DND-41 (cell line): ENCODE results near the gene TINAGL1.

Experiments
- ATAC-seq: fragments of 200-7000 bp; cut with Tn5 transposase; 3 replicates; pipeline ENCODE4 v1.9.1; 2021; ENCODE audit warnings: low read depth; ENCODE audit not compliant: insufficient read depth
- DNase-seq: peaks from one replicate; pipeline ENCODE4 v3.0.0-alpha.2; 2020
- H2AFZ ChIP-seq: 2 replicates; pipeline ENCODE4 v1.6.0; 2012; ENCODE audit warnings: low read depth, low read length
- H3K27ac ChIP-seq: 2 replicates; pipeline ENCODE4 v1.5.1; 2012; ENCODE audit warnings: low read length, inconsistent platforms
- H3K27me3 ChIP-seq: fragments of 200-600 bp; sonication (generic); 2 replicates; pipeline ENCODE4 v1.6.0; 2012; ENCODE audit warnings: low read length, mild to moderate bottlenecking, inconsistent platforms; ENCODE audit not compliant: insufficient read depth, poor library complexity
- H3K36me3 ChIP-seq: 2 replicates; pipeline ENCODE4 v1.5.1; 2012; ENCODE audit warnings: low read length, inconsistent platforms; ENCODE audit not compliant: insufficient read depth
- H3K4me1 ChIP-seq: 2 replicates; pipeline ENCODE4 v1.5.1; 2012; ENCODE audit warnings: mild to moderate bottlenecking, low read length; ENCODE audit not compliant: insufficient read depth
- H3K4me2 ChIP-seq: 2 replicates; pipeline ENCODE4 v1.6.0; 2012; ENCODE audit warnings: mild to moderate bottlenecking, moderate library complexity, low read length, inconsistent platforms; ENCODE audit not compliant: insufficient read depth
- H3K4me3 ChIP-seq, 2 experiments: fragments of 200-600 bp in 1 of 2; shearing (Covaris generic) in 1 of 2; 2 replicates each; pipeline ENCODE4 v1.5.1; 2012 to 2016; ENCODE audit warnings: inconsistent platforms in 2 of 2, low read length in 2 of 2, mild to moderate bottlenecking in 2 of 2, low read depth in 1 of 2, moderate library complexity in 1 of 2
- H3K79me2 ChIP-seq: 2 replicates; pipeline ENCODE4 v1.6.0; 2012; ENCODE audit warnings: low read length, inconsistent platforms; ENCODE audit not compliant: insufficient read depth
- H3K9ac ChIP-seq: 2 replicates; pipeline ENCODE4 v1.6.0; 2012; ENCODE audit warnings: low read depth, mild to moderate bottlenecking, inconsistent platforms, low read length, moderate library complexity
- H3K9me3 ChIP-seq: 2 replicates; pipeline ENCODE4 v1.5.1; 2012; ENCODE audit warnings: low read length, moderate library complexity, mild to moderate bottlenecking, inconsistent platforms; ENCODE audit not compliant: insufficient read depth, severe bottlenecking
- H4K20me1 ChIP-seq: 2 replicates; pipeline ENCODE4 v1.6.0; 2012; ENCODE audit warnings: low read length; ENCODE audit not compliant: insufficient read depth
- CTCF ChIP-seq: IDR thresholded peaks from 2 replicates; pipeline ENCODE4 v1.5.1; 2012; ENCODE audit warnings: borderline replicate concordance, low read length, moderate library complexity, mild to moderate bottlenecking; ENCODE audit not compliant: poor library complexity, severe bottlenecking; ENCODE audit errors: extremely low read depth
- EZH2 ChIP-seq: IDR thresholded peaks from 3 replicates; pipeline ENCODE4 v1.6.1; 2012; ENCODE audit warnings: borderline replicate concordance, low read depth, mild to moderate bottlenecking, moderate library complexity, low read length, inconsistent platforms; ENCODE audit not compliant: severe bottlenecking

Gene TINAGL1

GRCh38 chr1:31532173-31532572, 44.1 kb upstream of the TINAGL1 start:
- H3K27me3 ChIP-seq, result no peaks in the 10 kb centered on the region
- DNase-seq, result no peak
- H3K36me3 ChIP-seq, result peaks cover 32% of the 10 kb centered on the region
- no peak overlapping the region for H3K4me3 ChIP-seq
- TF ChIP-seq EZH2 (no peak), CTCF (no peak)
- no peaks in the 10 kb centered on the region for H3K4me1 ChIP-seq
- ATAC-seq, result no peak
- H3K79me2 ChIP-seq, result no peaks in the 10 kb centered on the region
- no peak overlapping the region for H3K9ac ChIP-seq
- no peaks in the 10 kb centered on the region for H4K20me1 ChIP-seq
- H3K27ac ChIP-seq, result no peak overlapping the region
- H3K9me3 ChIP-seq, result no peaks in the 10 kb centered on the region
- H2AFZ ChIP-seq, result no peak overlapping the region
- H3K4me2 ChIP-seq, result no peak overlapping the region

- Histone ChIP-seq H3K9ac (no peak overlapping the region), H2AFZ (no peak overlapping the region), H3K9me3 (peaks cover 3% of the 10 kb centered on the region), H3K4me2 (no peak overlapping the region), H3K27me3 (no peaks in the 10 kb centered on the region), H3K79me2 (no peaks in the 10 kb centered on the region), H4K20me1 (no peaks in the 10 kb centered on the region), H3K36me3 (peaks cover 50% of the 10 kb centered on the region), H3K27ac (no peak overlapping the region), H3K4me3 (no peak overlapping the region), H3K4me1 (no peaks in the 10 kb centered on the region)
- ATAC-seq (no peak), DNase-seq (no peak)
- TF ChIP-seq CTCF (no peak), EZH2 (no peak)
Observed at GRCh38 chr1:31535561-31535960, 40.8 kb upstream of the TINAGL1 start.

- Histone ChIP-seq H3K4me2 (no peak overlapping the region), H3K36me3 (peaks cover 78% of the 10 kb centered on the region), H3K79me2 (no peaks in the 10 kb centered on the region), H3K4me1 (no peaks in the 10 kb centered on the region), H2AFZ (no peak overlapping the region), H4K20me1 (no peaks in the 10 kb centered on the region), H3K27me3 (no peaks in the 10 kb centered on the region), H3K9ac (no peak overlapping the region), H3K4me3 (no peak overlapping the region), H3K9me3 (peaks cover 26% of the 10 kb centered on the region), H3K27ac (no peak overlapping the region)
- no peak for ATAC-seq
- no peak for DNase-seq
- TF ChIP-seq CTCF, result no peak
- TF ChIP-seq EZH2, result no peak
Observed at GRCh38 chr1:31539329-31539728, 37.0 kb upstream of the TINAGL1 start.

GRCh38 chr1:31541194-31541593, 35.1 kb upstream of the TINAGL1 start:
- peaks cover 70% of the 10 kb centered on the region for H3K36me3 ChIP-seq
- TF ChIP-seq EZH2, result no peak
- no peak overlapping the region for H3K4me3 ChIP-seq
- no peaks in the 10 kb centered on the region for H3K79me2 ChIP-seq
- DNase-seq (no peak), ATAC-seq (no peak)
- no peak overlapping the region for H3K27ac ChIP-seq
- no peak overlapping the region for H2AFZ ChIP-seq
- no peaks in the 10 kb centered on the region for H3K4me1 ChIP-seq
- H3K9me3 ChIP-seq, result peaks cover 26% of the 10 kb centered on the region
- H3K9ac ChIP-seq, result no peak overlapping the region
- H3K4me2 ChIP-seq, result no peak overlapping the region
- H3K27me3 ChIP-seq, result no peaks in the 10 kb centered on the region
- H4K20me1 ChIP-seq, result no peaks in the 10 kb centered on the region
